Activated naive CD4-positive, alpha-beta T cell treated with anti-CD3 and anti-CD28 coated beads, Interleukin-2, amount 50 U/mL, for 72 hours (primary cell): Measurements from ENCODE around the gene IL1RAPL1. TPM values are rescaled to one million over a fixed set of nuclear protein-coding genes. Genes with fewer than 3 reads are reported as not detected.

ENCODE experiments used
- ATAC-seq, 2 donors: fragments of 150-1000 bp; cut with Tn5 transposase; 2 replicates each; pipeline ENCODE4 v1.10.0; 2021; ENCODE audit warnings: mild to moderate bottlenecking in 2 of 2, moderate library complexity in 2 of 2
- DNase-seq, 2 donors: peaks; one replicate each; pipeline ENCODE4 v3.0.0; 2021 to 2022; ENCODE audit warnings: low spot score in 2 of 2
- H3K27ac Mint-ChIP-seq, 2 donors: one replicate each; pipeline ENCODE4 v1.8.0; 2022; ENCODE audit warnings: mild to moderate bottlenecking in 2 of 2, mixed read lengths in 2 of 2
- H3K36me3 Mint-ChIP-seq, 2 donors: one replicate each; pipeline ENCODE4 v1.8.0; 2022; ENCODE audit warnings: mixed read lengths in 2 of 2
- H3K9me3 Mint-ChIP-seq, 2 donors: one replicate each; pipeline ENCODE4 v1.8.0; 2022; ENCODE audit warnings: mixed read lengths in 2 of 2
- total RNA-seq, 2 donors: library from RNA; stranded (reverse); gene quantifications; one replicate each; pipeline ENCODE4 v1.2.3, GENCODE V29; 2022

IL1RAPL1 gene
- total RNA-seq, 2 donors from 2014 or later: not detected

- H3K36me3 Mint-ChIP-seq: no peaks in the 10 kb centered on the region
- no peaks in the 10 kb centered on the region for H3K9me3 Mint-ChIP-seq
- no peak overlapping the region for H3K27ac Mint-ChIP-seq
- DNase-seq (no peak), ATAC-seq (no peak)
Measured at GRCh38 chrX:29869837-29870236, 1282.6 kb downstream of the IL1RAPL1 start.

- DNase-seq (no peak), ATAC-seq (no peak)
- Mint-ChIP-seq H3K27ac (no peak overlapping the region), H3K36me3 (no peaks in the 10 kb centered on the region), H3K9me3 (no peaks in the 10 kb centered on the region)
Measured at GRCh38 chrX:29870608-29871007, 1283.4 kb downstream of the IL1RAPL1 start.

GRCh38 chrX:29872831-29873230, 1285.6 kb downstream of the IL1RAPL1 start:
- Mint-ChIP-seq H3K27ac (no peak overlapping the region), H3K36me3 (no peaks in the 10 kb centered on the region), H3K9me3 (no peaks in the 10 kb centered on the region)
- ATAC-seq (no peak), DNase-seq (no peak)

DNA sequence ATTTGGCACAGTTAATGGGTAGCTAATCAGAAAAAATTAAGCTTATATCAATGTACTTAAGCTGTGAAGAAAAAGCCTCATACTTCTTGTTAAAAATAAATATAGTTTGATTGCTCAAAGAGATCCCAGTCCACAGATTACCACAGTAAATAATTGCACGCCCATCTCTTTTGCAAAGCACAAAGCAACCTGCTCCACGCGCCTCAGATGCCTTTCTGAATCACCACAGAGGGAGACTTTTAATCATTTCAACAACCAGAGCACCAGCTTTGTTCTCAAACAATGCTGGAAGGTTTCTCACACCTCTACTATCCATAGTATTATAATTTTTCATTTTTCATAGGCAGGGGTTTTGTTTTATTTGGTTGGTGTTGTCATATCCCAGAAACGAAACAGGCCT, 1289.5 kb downstream of the IL1RAPL1 start:
- ATAC-seq (no peak), DNase-seq (no peak)
- H3K36me3 Mint-ChIP-seq: no peaks in the 10 kb centered on the region
- no peak overlapping the region for H3K27ac Mint-ChIP-seq
- no peaks in the 10 kb centered on the region for H3K9me3 Mint-ChIP-seq

DNA sequence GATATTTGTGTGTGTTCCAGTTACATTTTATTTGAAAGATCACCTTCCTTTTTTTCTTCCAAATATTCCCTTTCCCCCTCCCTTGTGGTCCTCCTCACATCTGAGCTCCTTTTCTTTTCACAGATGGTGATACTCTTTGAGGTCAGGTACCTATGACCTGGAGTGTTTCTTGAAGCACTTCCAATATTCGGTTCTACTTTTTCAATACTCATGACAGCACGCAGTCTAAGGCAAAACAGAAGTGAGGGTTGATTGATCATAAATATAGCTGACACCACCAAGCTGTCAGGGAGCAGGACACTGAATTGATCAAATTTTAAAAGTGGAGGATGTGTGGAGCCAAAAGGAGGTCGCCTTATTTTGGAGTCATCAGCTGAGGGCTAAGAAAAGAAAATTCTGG, 1293.7 kb downstream of the IL1RAPL1 start:
- Mint-ChIP-seq H3K9me3 (peaks cover 0 to 8% of the 10 kb centered on the region in 2 donors), H3K36me3 (no peaks in the 10 kb centered on the region), H3K27ac (no peak overlapping the region)
- ATAC-seq: no peak
- DNase-seq: no peak

DNA sequence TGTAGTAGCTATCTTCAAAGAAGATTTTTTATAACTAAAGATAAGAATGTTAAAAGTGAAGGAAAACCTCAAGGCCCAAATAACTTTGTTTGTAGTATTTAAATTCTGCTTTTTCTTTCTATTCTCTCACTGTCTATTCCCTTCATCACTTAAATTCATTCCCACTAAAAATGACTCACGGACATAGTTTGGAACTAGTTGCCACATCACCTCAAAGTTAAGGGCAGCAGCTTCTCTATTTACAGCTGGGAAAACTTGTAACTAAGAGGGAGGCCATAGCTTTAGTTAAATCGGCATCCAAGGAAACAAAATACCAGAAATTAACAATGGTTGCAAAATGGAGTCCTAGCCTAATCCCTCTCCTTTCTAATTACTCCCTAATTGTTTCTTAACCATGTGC, 1302.8 kb downstream of the IL1RAPL1 start:
- Mint-ChIP-seq H3K9me3 (no peaks in the 10 kb centered on the region), H3K36me3 (no peaks in the 10 kb centered on the region), H3K27ac (no peak overlapping the region)
- no peak for DNase-seq
- ATAC-seq: no peak

- DNase-seq: no peak
- Mint-ChIP-seq H3K36me3 (no peaks in the 10 kb centered on the region), H3K9me3 (peaks cover 0 to 3% of the 10 kb centered on the region in 2 donors), H3K27ac (no peak overlapping the region)
- no peak for ATAC-seq
Measured at GRCh38 chrX:29890646-29891200, 1303.5 kb downstream of the IL1RAPL1 start.

- H3K36me3 Mint-ChIP-seq: no peaks in the 10 kb centered on the region
- H3K27ac Mint-ChIP-seq: no peak overlapping the region
- no peaks in the 10 kb centered on the region for H3K9me3 Mint-ChIP-seq
- DNase-seq (no peak), ATAC-seq (no peak)
Measured at GRCh38 chrX:29902004-29902403, 1314.8 kb downstream of the IL1RAPL1 start.

DNA sequence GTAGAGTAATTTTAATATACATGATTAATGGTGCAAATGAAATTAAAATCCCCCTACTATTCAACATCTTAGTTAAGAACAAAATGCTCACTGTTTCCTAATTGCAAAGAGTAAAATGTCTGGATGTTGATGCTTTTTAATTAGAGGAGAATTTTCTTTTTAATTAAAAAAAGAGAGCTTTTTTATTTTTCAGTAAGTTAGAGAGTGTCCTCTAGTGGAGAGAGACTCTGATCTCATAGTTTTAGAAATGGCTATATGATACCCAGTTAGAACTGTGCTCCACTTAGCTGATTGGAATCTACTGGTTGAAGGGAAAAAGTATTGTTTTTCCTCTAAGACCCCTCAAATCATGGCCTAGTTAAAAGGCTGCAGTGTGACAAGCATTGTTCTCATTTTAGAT, 1316.1 kb downstream of the IL1RAPL1 start:
- no peak overlapping the region for H3K27ac Mint-ChIP-seq
- no peaks in the 10 kb centered on the region for H3K36me3 Mint-ChIP-seq
- no peaks in the 10 kb centered on the region for H3K9me3 Mint-ChIP-seq

DNA sequence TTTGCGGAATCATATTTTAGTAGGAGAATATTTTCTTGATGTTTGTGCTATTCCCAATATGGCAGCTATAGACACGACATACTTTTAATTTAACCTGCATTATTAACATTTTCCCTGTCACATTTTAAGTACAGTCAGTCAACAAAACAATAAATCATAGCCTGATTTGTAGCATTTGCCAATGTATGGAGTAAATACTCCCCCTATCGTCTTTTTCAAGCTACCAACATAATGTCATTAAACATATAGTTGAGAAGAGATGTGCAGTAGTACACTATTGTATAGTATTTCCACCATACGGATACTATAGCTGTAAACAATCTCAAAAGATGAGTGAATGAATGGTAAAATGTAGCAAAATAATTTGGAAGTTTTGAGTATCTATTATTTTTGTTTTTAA, 1324.4 kb downstream of the IL1RAPL1 start:
- no peak for ATAC-seq
- no peak overlapping the region for H3K27ac Mint-ChIP-seq
- DNase-seq: no peak
- H3K9me3 Mint-ChIP-seq: peaks cover 3 to 5% of the 10 kb centered on the region in 2 donors
- no peaks in the 10 kb centered on the region for H3K36me3 Mint-ChIP-seq

More for the DNA sequence above, 1316.1 kb downstream of the IL1RAPL1 start:
- DNase-seq (no peak), ATAC-seq (no peak)

DNA sequence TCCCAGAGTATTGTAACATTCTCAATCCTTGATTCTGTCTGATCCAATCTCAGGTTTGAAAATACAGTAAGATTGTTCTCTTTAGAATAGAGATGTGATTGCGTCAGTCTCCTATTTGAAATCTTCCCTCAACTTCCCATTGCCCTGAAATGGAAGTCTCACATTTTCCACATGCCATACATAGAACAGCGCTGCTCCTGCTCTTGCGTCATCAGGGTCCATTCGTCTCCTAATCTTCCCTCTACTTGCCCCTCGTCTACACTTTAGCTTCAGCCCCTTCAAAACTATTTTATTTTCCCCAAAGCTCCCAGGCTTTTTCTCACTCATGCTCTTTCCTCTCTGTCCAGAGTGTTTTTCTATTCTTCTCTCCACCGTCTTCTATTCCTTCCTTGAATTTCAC, 1326.4 kb downstream of the IL1RAPL1 start:
- DNase-seq: no peak
- peaks cover 3 to 5% of the 10 kb centered on the region in 2 donors for H3K9me3 Mint-ChIP-seq
- H3K27ac Mint-ChIP-seq: no peak overlapping the region
- H3K36me3 Mint-ChIP-seq: no peaks in the 10 kb centered on the region
- ATAC-seq: no peak

DNA sequence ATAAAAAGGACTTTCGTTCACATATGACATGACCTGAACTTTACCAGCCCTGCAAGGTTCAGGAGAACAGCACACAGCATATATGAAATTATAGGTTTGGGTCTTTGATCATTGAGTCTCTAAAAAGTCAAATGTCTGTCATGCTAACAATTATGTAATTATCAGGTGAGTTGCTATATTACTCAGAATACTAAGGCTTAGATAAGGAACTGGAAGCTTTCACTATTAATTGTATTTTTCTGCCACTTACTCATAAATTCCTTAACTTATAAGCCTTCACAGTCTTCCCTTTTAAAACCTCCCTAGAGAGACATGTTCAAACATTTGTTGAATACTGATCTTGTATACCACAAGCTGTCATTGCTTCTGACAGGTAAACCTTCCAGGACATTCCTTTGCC, 1335.4 kb downstream of the IL1RAPL1 start:
- H3K36me3 Mint-ChIP-seq: no peaks in the 10 kb centered on the region
- H3K27ac Mint-ChIP-seq: no peak overlapping the region
- H3K9me3 Mint-ChIP-seq: peaks cover 0 to 4% of the 10 kb centered on the region in 2 donors
- ATAC-seq: no peak
- no peak for DNase-seq

DNA sequence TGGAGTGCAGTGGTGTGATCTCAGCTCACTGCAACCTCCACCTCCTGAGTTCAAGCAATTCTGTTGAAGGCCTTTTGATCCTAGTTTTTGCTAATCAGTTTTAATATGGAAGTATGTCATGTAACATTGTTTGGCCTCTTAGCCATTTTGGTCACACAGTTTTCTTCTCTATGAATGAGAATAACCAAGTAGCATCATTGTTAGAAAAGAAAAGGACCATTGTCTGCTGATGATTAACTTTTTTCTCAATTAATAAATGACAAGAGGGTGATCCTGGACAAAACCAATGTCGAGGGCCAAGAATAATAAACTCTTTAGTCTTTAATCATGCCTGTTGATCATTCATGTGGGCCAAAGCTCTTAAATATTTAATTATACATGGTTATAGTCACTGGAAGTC, 1338.8 kb downstream of the IL1RAPL1 start:
- H3K36me3 Mint-ChIP-seq: no peaks in the 10 kb centered on the region
- no peak overlapping the region for H3K27ac Mint-ChIP-seq
- ATAC-seq: no peak
- H3K9me3 Mint-ChIP-seq: peaks cover 0 to 4% of the 10 kb centered on the region in 2 donors
- no peak for DNase-seq

- peaks cover 0 to 4% of the 10 kb centered on the region in 2 donors for H3K9me3 Mint-ChIP-seq
- no peak overlapping the region for H3K27ac Mint-ChIP-seq
- ATAC-seq: no peak
- DNase-seq: no peak
- H3K36me3 Mint-ChIP-seq: no peaks in the 10 kb centered on the region
Measured at GRCh38 chrX:29926659-29927058, 1339.4 kb downstream of the IL1RAPL1 start.

GRCh38 chrX:29935455-29935854, 1348.2 kb downstream of the IL1RAPL1 start:
- no peak overlapping the region for H3K27ac Mint-ChIP-seq
- no peaks in the 10 kb centered on the region for H3K36me3 Mint-ChIP-seq
- no peaks in the 10 kb centered on the region for H3K9me3 Mint-ChIP-seq
- ATAC-seq: no peak
- no peak for DNase-seq

GRCh38 chrX:29940750-29941149, 1353.5 kb downstream of the IL1RAPL1 start:
- Mint-ChIP-seq H3K36me3 (no peaks in the 10 kb centered on the region), H3K27ac (no peak overlapping the region), H3K9me3 (peaks cover 0 to 1% of the 10 kb centered on the region in 2 donors)
- DNase-seq: no peak
- no peak for ATAC-seq

DNA sequence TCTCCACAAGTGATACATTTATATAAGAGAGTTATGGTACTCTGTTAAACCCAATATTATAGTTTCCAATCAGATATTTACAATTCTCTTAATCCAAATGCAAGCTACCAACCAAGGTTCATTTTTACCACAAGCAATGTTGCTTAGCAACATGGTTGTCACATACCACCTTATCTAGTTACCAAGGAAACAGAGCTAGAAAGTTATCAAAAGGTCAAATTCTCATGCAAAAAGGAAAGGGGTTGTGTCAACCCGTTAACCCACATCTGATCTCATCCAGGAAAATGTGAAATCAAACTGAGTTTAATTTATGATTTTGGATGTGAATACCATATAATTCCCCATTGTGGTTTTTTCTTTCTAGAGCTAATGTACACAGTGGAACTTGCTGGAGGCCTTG, 1354.0 kb downstream of the IL1RAPL1 start:
- no peak for ATAC-seq
- no peak for DNase-seq
- Mint-ChIP-seq H3K36me3 (no peaks in the 10 kb centered on the region), H3K27ac (no peak overlapping the region), H3K9me3 (peaks cover 0 to 4% of the 10 kb centered on the region in 2 donors)

- no peak for ATAC-seq
- Mint-ChIP-seq H3K36me3 (no peaks in the 10 kb centered on the region), H3K9me3 (peaks cover 6 to 10% of the 10 kb centered on the region in 2 donors), H3K27ac (no peak overlapping the region)
- DNase-seq: no peak
Measured at GRCh38 chrX:29947225-29947624, 1360.0 kb downstream of the IL1RAPL1 start.

- peaks cover 6 to 10% of the 10 kb centered on the region in 2 donors for H3K9me3 Mint-ChIP-seq
- DNase-seq: no peak
- no peak overlapping the region for H3K27ac Mint-ChIP-seq
- ATAC-seq: no peak
- no peaks in the 10 kb centered on the region for H3K36me3 Mint-ChIP-seq
Measured at GRCh38 chrX:29948653-29949052, 1361.4 kb downstream of the IL1RAPL1 start.
